ENCODE measurements around the gene KCNK4. TPM values are rescaled to one million over a fixed set of nuclear protein-coding genes. Genes with fewer than 3 reads are reported as not detected.
A peak's percentile ranks its signal among the peaks of the same experiment; 100 is the strongest.

KCNK4 gene
- total RNA-seq, 1 donor from 2014 or later = 0.23 TPM

DNA sequence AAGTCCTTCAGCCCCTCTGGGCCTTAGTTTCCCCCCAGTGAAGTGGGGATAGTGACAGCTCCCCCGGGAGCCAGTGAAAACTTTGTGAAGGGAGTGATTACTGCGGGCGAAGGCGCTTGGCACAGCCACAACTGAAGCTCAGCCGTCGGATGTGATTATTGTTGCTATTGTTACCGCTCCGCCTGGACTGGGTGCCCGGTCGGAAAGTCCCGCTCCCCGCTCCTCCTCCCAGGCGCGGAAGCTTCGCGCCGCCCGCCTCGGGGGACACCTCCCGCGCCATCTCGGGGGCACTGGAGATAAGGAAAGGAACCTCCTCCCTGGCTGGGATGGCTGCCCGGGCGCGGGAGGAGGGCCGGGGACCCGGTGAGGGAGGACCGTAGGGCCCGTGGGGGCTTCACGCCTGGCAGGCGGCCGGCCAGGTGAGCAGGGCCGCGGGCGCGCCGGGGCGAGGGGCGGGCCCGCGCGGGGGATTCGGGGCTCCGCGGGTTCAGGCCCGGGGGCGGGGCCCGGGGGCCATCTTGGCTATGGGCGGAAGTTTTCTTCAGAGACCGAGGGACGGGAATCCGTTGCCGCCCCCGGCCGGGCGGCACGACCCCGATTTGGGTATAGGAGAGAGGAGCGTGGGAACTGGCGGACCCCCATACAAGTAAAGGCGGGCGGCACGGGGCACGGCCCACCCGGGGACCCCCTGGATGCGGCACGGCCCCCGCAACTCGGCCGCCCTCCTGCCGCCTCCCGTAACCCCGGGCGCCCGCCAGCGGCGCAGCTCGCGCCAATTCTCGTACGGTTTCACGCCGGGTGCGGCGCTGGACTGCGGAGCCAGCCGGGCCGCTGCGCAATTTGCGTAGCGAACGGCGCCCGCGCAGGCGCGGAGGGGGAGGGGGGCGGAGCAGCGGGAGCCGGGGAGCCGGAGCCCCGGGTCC, 5.9 kb upstream of the KCNK4 start, which contains the start of gene GPR137:
TSS of gene GPR137 (plus strand) at position 887 of the 923 bp plus-strand sequence. CDS start 677 bp downstream, outside the sequence.
- peaks cover 17% of the 10 kb centered on the region for H3K4me1 Mint-ChIP-seq
- H3K27me3 Mint-ChIP-seq = peaks cover 2% of the 10 kb centered on the region
- peak within 1 kb of the TSS; percentile 89 for H3K4me3 Mint-ChIP-seq
- no peaks in the 10 kb centered on the region for H3K9me3 Mint-ChIP-seq
- intact Hi-C loops (cut with micrococcal nuclease) = loop anchor here (1.0 to 2.0 kb wide), 4 partner anchors 15 to 44 kb away; partner anchors contain the start of genes FKBP2 and PRDX5
- H3K27ac Mint-ChIP-seq = peak within 1 kb of the TSS; percentile 94
- peaks cover 20% of the 10 kb centered on the region for H3K36me3 Mint-ChIP-seq (ENCODE audit: low read depth)
- DNase-seq = peak; percentile 98

DNA sequence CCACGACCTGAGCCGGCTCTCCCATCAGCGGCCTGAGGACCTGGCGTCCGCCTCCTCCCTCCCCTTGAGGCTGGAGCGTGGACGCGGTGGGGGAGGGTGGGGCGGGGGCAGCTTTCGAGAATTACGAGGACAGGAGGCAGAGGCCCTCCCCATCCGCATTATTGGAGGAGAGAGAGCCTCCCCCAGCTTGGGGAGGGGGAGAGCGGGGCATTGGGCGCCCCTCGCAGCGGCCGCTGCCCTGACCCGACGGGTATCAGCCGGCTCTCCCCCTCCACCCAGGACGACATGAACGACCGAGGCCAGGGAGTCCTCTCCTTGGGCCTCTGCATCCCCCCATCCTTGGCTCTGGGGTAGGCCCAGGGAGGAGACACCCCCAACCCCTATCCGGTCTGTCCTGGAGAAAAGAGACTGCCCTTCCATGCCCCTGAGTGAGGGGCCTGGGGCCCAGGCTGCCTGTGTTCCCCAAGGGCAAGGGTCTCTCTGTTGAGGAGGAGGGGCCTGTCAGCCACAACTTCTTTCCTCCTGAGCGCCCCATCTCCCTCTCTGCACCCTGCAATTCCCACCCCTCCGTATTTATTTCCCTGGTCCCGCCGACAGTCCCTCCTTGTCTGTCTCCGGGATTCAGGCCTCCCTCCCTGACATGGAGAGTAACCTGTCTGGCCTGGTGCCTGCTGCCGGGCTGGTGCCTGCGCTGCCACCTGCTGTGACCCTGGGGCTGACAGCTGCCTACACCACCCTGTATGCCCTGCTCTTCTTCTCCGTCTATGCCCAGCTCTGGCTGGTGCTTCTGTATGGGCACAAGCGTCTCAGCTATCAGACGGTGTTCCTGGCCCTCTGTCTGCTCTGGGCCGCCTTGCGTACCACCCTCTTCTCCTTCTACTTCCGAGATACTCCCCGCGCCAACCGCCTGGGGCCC, 5.0 kb upstream of the KCNK4 start:
- H3K4me1 Mint-ChIP-seq = peaks cover 19% of the 10 kb centered on the region
- H3K27ac Mint-ChIP-seq = peak overlapping the region; percentile 84
- peak; percentile 75 for DNase-seq
- peak overlapping the region; percentile 89 for H3K4me3 Mint-ChIP-seq
- peaks cover 20% of the 10 kb centered on the region for H3K36me3 Mint-ChIP-seq (ENCODE audit: low read depth)
- H3K27me3 Mint-ChIP-seq = peaks cover 9% of the 10 kb centered on the region
- intact Hi-C loops (cut with micrococcal nuclease) = loop anchor here (1.0 to 2.0 kb wide), 4 partner anchors 16 to 45 kb away; partner anchors contain the start of genes FKBP2 and PRDX5
- H3K9me3 Mint-ChIP-seq = no peaks in the 10 kb centered on the region

DNA sequence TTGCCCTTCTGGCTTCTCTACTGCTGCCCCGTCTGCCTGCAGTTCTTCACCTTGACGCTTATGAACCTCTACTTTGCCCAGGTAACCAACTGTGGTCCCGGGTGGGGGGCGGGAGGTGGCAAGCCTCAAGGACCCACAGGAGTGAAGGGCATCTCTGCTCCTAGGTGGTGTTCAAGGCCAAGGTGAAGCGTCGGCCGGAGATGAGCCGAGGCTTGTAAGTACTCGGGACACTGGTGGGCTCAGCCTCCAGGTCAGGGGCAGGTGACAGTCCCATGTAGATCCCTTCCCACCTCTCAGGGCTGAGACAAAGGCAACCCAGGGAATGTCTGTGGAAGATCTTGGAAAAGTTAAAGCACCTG, 4.3 kb upstream of the KCNK4 start:
- H3K27me3 Mint-ChIP-seq = peaks cover 9% of the 10 kb centered on the region
- peak overlapping the region; percentile 84 for H3K27ac Mint-ChIP-seq
- peak overlapping the region; percentile 87 for H3K4me3 Mint-ChIP-seq
- H3K4me1 Mint-ChIP-seq = peaks cover 18% of the 10 kb centered on the region
- H3K9me3 Mint-ChIP-seq = no peaks in the 10 kb centered on the region
- peaks cover 14% of the 10 kb centered on the region for H3K36me3 Mint-ChIP-seq (ENCODE audit: low read depth)
- intact Hi-C loops (cut with micrococcal nuclease) = no loop called here
- DNase-seq = peak; percentile 59

DNA sequence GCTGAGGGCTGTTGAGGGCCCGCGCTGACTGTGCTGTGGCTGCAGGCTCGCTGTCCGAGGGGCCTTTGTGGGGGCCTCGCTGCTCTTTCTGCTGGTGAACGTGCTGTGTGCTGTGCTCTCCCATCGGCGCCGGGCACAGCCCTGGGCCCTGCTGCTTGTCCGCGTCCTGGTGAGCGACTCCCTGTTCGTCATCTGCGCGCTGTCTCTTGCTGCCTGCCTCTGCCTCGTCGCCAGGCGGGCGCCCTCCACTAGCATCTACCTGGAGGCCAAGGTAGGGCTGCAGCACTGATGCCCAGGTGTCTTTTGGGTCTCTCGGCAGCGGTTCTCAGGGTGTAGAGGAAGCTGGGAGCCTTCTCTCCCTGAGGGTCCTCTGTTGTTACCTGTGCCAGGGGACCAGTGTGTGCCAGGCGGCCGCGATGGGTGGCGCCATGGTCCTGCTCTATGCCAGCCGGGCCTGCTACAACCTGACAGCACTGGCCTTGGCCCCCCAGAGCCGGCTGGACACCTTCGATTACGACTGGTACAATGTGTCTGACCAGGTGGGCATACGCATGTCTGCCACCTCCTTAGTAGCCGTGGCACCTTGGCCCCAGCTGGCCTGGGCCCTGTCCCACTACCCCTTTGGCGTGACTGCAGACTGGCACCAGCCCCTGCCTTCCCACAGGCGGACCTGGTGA, 3.3 kb upstream of the KCNK4 start:
- Mint-ChIP-seq H3K36me3 (ENCODE audit: low read depth) (peaks cover 10% of the 10 kb centered on the region), H3K27me3 (peaks cover 13% of the 10 kb centered on the region), H3K9me3 (no peaks in the 10 kb centered on the region), H3K4me3 (no peak overlapping the region), H3K4me1 (peaks cover 18% of the 10 kb centered on the region), H3K27ac (no peak overlapping the region)
- intact Hi-C loops (cut with micrococcal nuclease) = no loop called here
- no peak for DNase-seq

DNA sequence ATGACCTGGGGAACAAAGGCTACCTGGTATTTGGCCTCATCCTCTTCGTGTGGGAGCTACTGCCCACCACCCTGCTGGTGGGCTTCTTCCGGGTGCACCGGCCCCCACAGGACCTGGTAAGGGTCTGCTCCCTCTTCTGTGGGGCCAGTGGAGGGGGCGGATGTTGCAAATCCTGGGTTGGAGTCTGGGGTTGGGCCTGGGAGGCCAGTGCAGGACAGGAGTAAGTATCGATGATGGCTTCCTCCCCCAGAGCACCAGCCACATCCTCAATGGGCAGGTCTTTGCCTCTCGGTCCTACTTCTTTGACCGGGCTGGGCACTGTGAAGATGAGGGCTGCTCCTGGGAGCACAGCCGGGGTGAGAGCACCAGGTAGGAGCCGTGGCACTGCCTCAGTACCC, 2.8 kb upstream of the KCNK4 start:
- no peaks in the 10 kb centered on the region for H3K9me3 Mint-ChIP-seq
- no peak overlapping the region for H3K27ac Mint-ChIP-seq
- H3K36me3 Mint-ChIP-seq (ENCODE audit: low read depth) = peaks cover 8% of the 10 kb centered on the region
- intact Hi-C loops (cut with micrococcal nuclease) = no loop called here
- H3K4me1 Mint-ChIP-seq = peaks cover 16% of the 10 kb centered on the region
- DNase-seq = no peak
- H3K4me3 Mint-ChIP-seq = no peak overlapping the region
- H3K27me3 Mint-ChIP-seq = peaks cover 18% of the 10 kb centered on the region

DNA sequence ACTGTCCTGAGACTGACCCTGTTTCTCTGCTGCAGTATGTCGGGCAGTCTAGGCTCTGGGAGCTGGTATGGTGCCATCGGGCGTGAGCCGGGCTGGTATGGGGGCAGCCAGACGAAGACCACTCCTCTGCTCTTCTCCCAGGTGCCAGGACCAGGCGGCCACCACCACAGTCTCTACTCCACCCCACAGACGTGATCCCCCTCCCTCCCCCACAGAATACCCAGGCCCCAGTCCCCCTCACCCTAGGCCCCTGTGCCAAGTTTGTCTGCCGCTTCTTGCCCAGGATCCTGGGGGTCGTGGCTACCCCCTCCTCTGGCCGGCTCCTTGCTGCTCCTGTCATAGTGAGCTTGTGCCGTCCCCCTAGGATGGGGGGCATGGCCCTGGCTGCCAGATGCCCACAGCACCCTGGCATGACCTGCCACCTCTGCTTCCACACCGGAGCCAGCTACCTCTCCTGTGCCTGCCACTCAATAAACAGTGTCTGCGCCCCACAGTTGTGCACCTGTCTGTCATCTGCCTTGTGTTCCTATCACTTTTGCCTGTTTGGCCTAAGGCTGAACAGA, 2.0 kb upstream of the KCNK4 start:
- H3K36me3 Mint-ChIP-seq (ENCODE audit: low read depth) = peaks cover 8% of the 10 kb centered on the region
- no peaks in the 10 kb centered on the region for H3K9me3 Mint-ChIP-seq
- no peak overlapping the region for H3K4me3 Mint-ChIP-seq
- DNase-seq = no peak
- intact Hi-C loops (cut with micrococcal nuclease) = no loop called here
- H3K4me1 Mint-ChIP-seq = peaks cover 14% of the 10 kb centered on the region
- H3K27ac Mint-ChIP-seq = no peak overlapping the region
- peaks cover 25% of the 10 kb centered on the region for H3K27me3 Mint-ChIP-seq

DNA sequence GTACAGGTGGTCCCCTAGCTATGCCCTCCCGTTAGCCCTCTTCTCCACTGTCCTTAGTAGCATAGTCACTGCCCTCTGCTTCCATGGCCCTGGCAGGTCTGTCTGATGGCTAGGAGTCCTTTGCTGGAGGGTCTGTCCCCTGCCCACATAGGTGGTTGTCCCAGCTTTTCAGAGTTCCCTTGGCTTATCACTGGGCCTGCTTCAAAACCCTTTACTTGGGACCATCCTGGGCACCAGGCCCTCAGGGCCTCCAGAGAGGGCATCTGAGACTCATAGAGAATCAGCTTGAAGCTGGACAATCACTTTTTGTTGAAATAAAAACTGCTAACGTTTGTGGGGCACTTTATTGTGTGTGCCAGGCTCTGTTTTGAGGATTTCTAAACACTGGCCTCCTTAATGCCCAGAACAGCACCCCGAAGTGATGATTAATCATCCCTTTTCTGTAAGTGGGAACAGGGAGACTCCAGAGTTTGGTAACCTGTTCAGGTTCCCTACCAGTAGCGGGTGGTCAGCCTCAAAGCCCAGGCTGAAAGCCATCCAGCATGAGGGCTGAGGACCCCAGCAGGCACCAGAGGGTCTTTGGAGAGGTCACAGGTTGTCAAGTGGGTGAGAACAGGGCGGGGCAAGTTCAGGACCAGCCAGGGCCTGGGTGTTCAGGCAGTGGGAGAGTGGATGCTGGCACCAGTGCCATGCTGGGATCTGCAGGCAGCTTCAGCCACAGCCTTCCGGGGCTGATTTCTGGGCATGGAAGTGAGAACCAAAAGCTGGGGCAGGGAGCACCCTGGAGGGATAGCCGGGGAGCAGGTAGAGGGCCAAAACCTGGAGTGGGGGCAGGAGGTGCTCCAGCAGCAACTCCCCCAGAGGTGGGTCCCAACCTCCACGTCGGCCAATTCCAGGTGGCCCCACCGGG, 495 bp upstream of the KCNK4 start:
- intact Hi-C loops (cut with micrococcal nuclease) = no loop called here
- peak; percentile 56 for DNase-seq
- Mint-ChIP-seq H3K9me3 (no peaks in the 10 kb centered on the region), H3K36me3 (ENCODE audit: low read depth) (peaks cover 8% of the 10 kb centered on the region), H3K4me1 (peaks cover 13% of the 10 kb centered on the region), H3K4me3 (peak overlapping the region; percentile 74), H3K27ac (peak overlapping the region; percentile 58), H3K27me3 (peaks cover 40% of the 10 kb centered on the region)

DNA sequence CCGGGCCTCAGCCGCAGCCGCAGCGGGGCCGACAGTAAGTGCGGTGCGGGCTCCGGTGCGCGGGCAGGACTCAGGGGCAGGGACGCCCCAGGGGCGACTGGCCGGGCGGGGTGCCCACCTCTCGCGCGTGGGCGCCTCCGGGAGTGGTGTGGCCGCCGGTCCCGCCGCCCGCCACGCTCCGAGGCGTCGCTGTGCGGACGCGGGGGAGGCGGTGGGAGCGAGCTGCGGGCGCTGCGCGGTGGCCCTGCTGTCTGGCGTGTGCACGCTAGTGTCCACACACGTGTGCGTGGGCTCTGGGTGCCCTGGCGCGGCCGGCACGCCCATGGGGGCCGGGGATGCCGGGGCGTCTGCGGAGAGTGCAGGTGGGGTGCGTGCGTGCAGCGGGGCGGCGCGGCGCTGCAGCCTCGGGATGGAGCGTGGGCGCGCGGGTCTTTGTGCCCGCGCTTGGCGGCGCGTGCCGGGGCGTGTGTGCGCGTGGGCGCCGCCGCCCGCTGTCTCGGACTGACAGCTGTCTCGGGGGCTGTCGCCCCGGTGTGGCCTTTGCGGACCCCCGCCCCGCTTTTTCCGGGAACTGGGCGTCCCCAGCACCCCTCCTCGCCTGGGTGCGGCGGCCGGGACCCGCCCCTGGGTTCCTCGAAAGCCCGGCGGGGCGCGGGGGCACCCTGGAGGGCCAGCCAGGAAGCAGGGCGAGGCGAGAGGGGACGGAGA, 804 bp downstream of the KCNK4 start:
- intact Hi-C loops (cut with micrococcal nuclease) = loop anchor here (1.0 kb wide), 1 partner anchor 8 kb away; the partner anchor contains the start of gene CATSPERZ
- H3K36me3 Mint-ChIP-seq (ENCODE audit: low read depth) = peaks cover 8% of the 10 kb centered on the region
- H3K27ac Mint-ChIP-seq = no peak overlapping the region
- peak; percentile 72 for DNase-seq
- H3K9me3 Mint-ChIP-seq = no peaks in the 10 kb centered on the region
- peaks cover 52% of the 10 kb centered on the region for H3K27me3 Mint-ChIP-seq
- H3K4me3 Mint-ChIP-seq = no peak overlapping the region
- H3K4me1 Mint-ChIP-seq = peaks cover 7% of the 10 kb centered on the region

DNA sequence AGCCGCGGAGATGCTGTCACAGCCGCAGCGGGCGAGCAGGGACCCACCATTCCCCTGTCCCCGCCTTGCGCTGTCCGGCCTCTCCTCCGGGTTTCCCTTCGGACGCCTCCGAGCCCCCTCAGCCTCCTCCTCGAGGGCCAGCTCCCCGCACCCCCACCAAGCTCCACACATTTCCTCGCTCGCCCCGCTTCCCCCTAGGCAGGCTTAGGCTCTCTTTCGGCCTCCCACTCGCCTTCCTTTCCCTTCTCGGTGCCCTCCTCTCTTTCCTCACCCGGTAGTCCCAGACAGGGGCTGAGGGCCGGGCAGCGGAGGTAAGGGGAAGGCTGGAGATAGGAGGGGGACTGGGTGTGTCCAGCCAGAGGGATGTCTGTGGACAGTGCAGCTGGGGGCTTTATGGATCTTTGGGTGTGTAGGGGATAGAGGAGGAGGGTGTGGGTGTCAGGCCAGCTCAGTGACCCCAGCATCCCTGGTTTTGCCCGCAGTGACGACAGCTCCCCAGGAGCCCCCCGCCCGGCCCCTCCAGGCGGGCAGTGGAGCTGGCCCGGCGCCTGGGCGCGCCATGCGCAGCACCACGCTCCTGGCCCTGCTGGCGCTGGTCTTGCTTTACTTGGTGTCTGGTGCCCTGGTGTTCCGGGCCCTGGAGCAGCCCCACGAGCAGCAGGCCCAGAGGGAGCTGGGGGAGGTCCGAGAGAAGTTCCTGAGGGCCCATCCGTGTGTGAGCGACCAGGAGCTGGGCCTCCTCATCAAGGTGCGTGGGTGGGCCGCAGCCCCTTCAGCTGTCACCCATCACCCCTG, 1.6 kb downstream of the KCNK4 start:
- Mint-ChIP-seq H3K36me3 (ENCODE audit: low read depth) (peaks cover 8% of the 10 kb centered on the region), H3K4me3 (peak overlapping the region; percentile 64), H3K27me3 (peaks cover 59% of the 10 kb centered on the region), H3K4me1 (peaks cover 9% of the 10 kb centered on the region), H3K9me3 (no peaks in the 10 kb centered on the region), H3K27ac (peak overlapping the region; percentile 53)
- intact Hi-C loops (cut with micrococcal nuclease) = loop anchor here (1.0 kb wide), 1 partner anchor 8 kb away; the partner anchor contains the start of gene CATSPERZ
- no peak for DNase-seq

DNA sequence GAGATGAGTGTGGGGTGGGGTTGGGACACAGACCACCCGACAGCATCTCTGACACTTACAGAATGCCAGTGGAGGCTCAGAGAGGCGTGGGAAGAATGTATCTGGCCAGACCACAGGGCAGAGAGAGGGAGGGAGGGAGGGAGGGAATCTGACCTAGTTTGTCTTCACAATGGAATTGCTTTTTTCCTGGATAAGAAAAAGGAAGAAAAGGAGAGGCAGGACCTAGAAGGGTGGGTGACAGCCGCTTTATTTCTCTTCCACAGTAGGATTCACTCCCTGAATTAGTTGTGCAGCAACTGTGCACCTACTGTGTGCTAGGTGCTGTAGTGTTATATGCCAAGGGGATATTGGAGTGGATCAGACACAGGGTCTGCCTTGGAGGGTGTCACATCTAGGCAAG, 3.7 kb downstream of the KCNK4 start:
- Mint-ChIP-seq H3K9me3 (no peaks in the 10 kb centered on the region), H3K4me1 (peaks cover 11% of the 10 kb centered on the region), H3K36me3 (ENCODE audit: low read depth) (peaks cover 5% of the 10 kb centered on the region), H3K27ac (no peak overlapping the region), H3K4me3 (no peak overlapping the region), H3K27me3 (peaks cover 75% of the 10 kb centered on the region)
- no peak for DNase-seq
- intact Hi-C loops (cut with micrococcal nuclease) = no loop called here

DNA sequence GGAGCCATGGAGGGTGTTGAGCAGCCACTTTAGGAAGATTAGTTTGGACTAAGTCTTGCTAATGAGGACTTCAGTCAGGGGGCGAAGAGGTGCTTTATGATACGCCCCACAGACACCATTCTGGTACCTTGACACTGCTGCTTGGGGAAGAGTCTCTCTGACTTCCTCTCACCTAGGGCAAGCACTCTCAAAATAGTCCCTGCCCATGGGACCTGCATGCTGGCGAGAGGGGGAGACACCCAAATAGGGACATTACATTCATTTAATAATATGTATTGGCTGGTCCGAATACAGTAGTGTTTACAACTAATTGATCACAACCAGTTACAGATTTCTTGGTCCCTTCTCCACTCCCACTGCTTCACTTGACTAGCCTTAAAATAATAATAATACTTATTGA, 4.7 kb downstream of the KCNK4 start:
- no peaks in the 10 kb centered on the region for H3K9me3 Mint-ChIP-seq
- intact Hi-C loops (cut with micrococcal nuclease) = no loop called here

More for the DNA sequence above, 4.7 kb downstream of the KCNK4 start:
- no peak for DNase-seq
- Mint-ChIP-seq H3K4me1 (peaks cover 15% of the 10 kb centered on the region), H3K36me3 (ENCODE audit: low read depth) (peaks cover 3% of the 10 kb centered on the region), H3K27ac (no peak overlapping the region), H3K4me3 (no peak overlapping the region), H3K27me3 (peaks cover 77% of the 10 kb centered on the region)

Measured in activated CD4-positive, alpha-beta T cell treated with anti-CD3 and anti-CD28 coated beads, Interleukin-2, amount 10 ng/mL, durations not matched to agents 24 days and 14 days (primary cell).